Glutamatergic neuron (in vitro differentiated cells): ENCODE results near the gene RBBP8NL. TPM values are rescaled to one million over a fixed set of nuclear protein-coding genes. Genes with fewer than 3 reads are reported as not detected.
A peak's percentile ranks its signal among the peaks of the same experiment; 100 is the strongest.

Source experiments
- DNase-seq: peaks from one replicate; pipeline ENCODE4 v3.0.0; 2022
- H3K27ac Mint-ChIP-seq: one replicate; pipeline ENCODE4 v1.8.0; 2020; ENCODE audit warnings: mild to moderate bottlenecking, mixed read lengths, inconsistent platforms; ENCODE audit not compliant: unreplicated experiment
- H3K27me3 Mint-ChIP-seq: one replicate; pipeline ENCODE4 v1.8.0; 2020; ENCODE audit warnings: mild to moderate bottlenecking, moderate library complexity, mixed read lengths, inconsistent platforms; ENCODE audit not compliant: unreplicated experiment
- H3K36me3 Mint-ChIP-seq: one replicate; pipeline ENCODE4 v1.8.0; 2020; ENCODE audit warnings: mild to moderate bottlenecking, mixed read lengths, inconsistent platforms; ENCODE audit not compliant: unreplicated experiment
- H3K4me1 Mint-ChIP-seq: one replicate; pipeline ENCODE4 v1.8.0; 2020; ENCODE audit warnings: mild to moderate bottlenecking, low read depth, mixed read lengths, inconsistent platforms; ENCODE audit not compliant: unreplicated experiment
- H3K4me3 Mint-ChIP-seq: one replicate; pipeline ENCODE4 v1.8.0; 2020; ENCODE audit warnings: mild to moderate bottlenecking, mixed read lengths, inconsistent platforms; ENCODE audit not compliant: unreplicated experiment
- H3K9me3 Mint-ChIP-seq: one replicate; pipeline ENCODE4 v1.8.0; 2020; ENCODE audit warnings: mild to moderate bottlenecking, moderate library complexity, mixed read lengths, inconsistent platforms; ENCODE audit not compliant: unreplicated experiment
- total RNA-seq: library from RNA; stranded (reverse); fragmentation: NEBNext Ultra II Directional; extraction: Animal tissue kit (Norgen Biotek cat#: 25700); gene quantifications from one replicate; pipeline ENCODE4 v1.2.1, GENCODE V29; 2021; ENCODE audit not compliant: unreplicated experiment
- TF ChIP-seq, protein P1 (sequence below): fragments of 200-600 bp; sonication (generic); IDR thresholded peaks from one replicate; pipeline ENCODE4 v1.5.0; 2021; ENCODE audit not compliant: partially characterized antibody, unreplicated experiment

Gene RBBP8NL
- total RNA-seq, 1 donor from 2014 or later, result not detected

DNA sequence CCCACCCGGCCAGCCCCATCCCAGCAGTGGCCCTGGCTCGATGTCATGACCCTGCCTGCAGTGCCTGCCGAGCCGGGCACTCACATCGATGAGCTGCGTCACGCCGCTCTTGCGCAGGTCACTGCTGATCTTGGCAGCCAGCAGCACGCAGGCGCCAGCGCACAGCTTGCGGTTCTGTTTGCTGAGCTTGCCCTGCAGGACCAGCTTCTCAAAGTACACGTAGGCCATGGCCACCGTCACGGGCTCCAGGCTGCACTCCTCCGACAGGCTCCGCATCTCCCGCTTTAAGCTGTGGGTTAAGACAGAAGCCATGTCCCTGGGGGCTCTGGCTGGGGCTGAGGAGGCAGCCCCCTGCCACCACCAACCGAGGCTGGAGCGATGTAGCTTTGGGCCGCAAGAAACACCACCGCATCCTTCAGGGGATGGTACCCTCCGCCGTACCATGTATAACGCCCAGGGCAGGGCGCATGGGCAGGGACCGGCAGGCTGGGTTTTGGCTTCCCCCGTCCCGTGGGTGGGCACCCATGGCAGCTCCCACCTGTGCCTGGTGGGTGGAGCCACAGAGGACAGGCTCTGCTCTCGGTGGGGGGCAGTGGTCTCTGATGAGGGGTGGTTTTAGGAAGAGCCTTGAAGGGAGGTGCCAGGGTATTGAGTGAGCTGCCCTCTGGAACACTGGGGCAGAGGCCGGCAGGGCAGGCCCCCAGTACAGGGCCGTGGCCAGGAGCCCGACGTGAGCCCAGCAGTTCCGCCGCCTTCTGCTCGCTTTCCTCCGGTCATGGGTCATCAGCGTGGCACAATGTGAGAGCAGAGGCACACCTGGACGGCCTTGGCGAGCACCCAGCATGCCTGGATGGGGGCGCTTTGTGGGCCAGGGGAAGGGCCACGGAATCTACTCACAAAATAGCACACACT, 35.9 kb downstream of the RBBP8NL start:
- no peak for DNase-seq
- Mint-ChIP-seq H3K36me3 (no peaks in the 10 kb centered on the region), H3K4me3 (no peak overlapping the region), H3K27me3 (peaks cover 19% of the 10 kb centered on the region), H3K9me3 (peaks cover 13% of the 10 kb centered on the region), H3K27ac (no peak overlapping the region), H3K4me1 (peaks cover 4% of the 10 kb centered on the region)
- TF ChIP-seq, protein P1, sequence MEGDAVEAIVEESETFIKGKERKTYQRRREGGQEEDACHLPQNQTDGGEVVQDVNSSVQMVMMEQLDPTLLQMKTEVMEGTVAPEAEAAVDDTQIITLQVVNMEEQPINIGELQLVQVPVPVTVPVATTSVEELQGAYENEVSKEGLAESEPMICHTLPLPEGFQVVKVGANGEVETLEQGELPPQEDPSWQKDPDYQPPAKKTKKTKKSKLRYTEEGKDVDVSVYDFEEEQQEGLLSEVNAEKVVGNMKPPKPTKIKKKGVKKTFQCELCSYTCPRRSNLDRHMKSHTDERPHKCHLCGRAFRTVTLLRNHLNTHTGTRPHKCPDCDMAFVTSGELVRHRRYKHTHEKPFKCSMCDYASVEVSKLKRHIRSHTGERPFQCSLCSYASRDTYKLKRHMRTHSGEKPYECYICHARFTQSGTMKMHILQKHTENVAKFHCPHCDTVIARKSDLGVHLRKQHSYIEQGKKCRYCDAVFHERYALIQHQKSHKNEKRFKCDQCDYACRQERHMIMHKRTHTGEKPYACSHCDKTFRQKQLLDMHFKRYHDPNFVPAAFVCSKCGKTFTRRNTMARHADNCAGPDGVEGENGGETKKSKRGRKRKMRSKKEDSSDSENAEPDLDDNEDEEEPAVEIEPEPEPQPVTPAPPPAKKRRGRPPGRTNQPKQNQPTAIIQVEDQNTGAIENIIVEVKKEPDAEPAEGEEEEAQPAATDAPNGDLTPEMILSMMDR, result no peak

DNA sequence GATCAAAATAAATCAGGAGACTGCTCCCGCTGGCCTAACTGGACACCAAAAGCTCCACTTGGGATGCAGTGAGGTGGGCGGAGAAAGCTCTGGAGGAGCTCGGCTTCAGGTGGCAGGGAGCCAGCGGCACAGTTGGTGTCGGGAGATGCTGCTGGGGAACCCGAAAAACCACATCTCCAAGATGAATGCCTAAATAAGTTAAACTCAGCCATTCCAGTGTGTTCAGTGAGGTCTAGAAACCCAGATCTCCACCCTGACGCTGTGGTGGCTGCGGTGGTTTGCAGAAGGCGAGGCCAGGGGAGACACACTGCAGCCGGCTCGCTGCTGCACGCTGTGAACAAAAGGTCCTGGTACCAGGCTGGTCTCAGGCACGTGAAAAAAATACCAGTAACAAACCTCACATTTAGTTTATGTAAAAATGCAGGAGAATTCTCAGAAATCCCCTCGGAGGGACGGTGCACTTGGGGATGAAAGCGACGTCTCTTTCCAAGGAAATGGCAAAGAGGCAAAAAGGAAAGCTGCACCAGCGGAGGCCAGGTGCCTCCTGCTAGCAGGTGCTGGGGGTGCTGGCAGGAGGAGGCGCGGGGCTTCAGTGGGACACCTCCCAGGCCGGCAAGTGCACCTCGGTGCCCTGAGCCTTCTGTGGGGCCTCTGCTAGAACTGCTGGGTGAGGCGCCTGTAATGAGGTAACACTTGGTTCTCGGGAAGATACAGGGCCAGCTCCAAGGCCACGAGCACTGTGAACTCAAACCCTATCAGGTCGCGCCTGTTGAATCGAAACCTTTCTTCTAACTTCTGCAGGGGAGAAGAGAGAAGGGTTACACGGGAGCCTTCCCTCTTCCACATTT, 36.8 kb downstream of the RBBP8NL start:
- TF ChIP-seq, protein P1, result no peak
- Mint-ChIP-seq H3K27ac (no peak overlapping the region), H3K9me3 (peaks cover 11% of the 10 kb centered on the region), H3K4me1 (peaks cover 6% of the 10 kb centered on the region), H3K4me3 (peak overlapping the region; percentile 46), H3K36me3 (no peaks in the 10 kb centered on the region), H3K27me3 (peaks cover 20% of the 10 kb centered on the region)
- DNase-seq, result no peak

GRCh38 chr20:62389601-62390087, 37.7 kb downstream of the RBBP8NL start:
- H3K4me3 Mint-ChIP-seq, result no peak overlapping the region
- no peak for DNase-seq
- TF ChIP-seq, protein P1, result no peak
- no peaks in the 10 kb centered on the region for H3K36me3 Mint-ChIP-seq
- H3K4me1 Mint-ChIP-seq, result peaks cover 11% of the 10 kb centered on the region
- H3K27me3 Mint-ChIP-seq, result peaks cover 24% of the 10 kb centered on the region
- no peak overlapping the region for H3K27ac Mint-ChIP-seq
- peaks cover 11% of the 10 kb centered on the region for H3K9me3 Mint-ChIP-seq

- DNase-seq, result no peak
- Mint-ChIP-seq H3K4me1 (peaks cover 11% of the 10 kb centered on the region), H3K9me3 (peaks cover 11% of the 10 kb centered on the region), H3K36me3 (no peaks in the 10 kb centered on the region), H3K27ac (peak overlapping the region; percentile 70), H3K27me3 (peaks cover 24% of the 10 kb centered on the region), H3K4me3 (no peak overlapping the region)
- TF ChIP-seq, protein P1, result no peak
These were observed 38.3 kb downstream of the RBBP8NL start for GRCh38 chr20:62388839-62389600.
